ENCODE data around the gene ARPC4. TPM values are rescaled to one million over a fixed set of nuclear protein-coding genes. Genes with fewer than 3 reads are reported as not detected.
A peak's percentile ranks its signal among the peaks of the same experiment; 100 is the strongest.

ARPC4 gene
- total and polyA plus RNA-seq, 2 of the 13 experiments (the other 11 are each of a cell fraction or from before 2014, with no cell fraction given) = 30.1 to 83.6 TPM

GRCh38 chr3:9828801-9829755 lies 36.2 kb downstream of the ARPC4 start:
- in situ Hi-C loops (cut with HindIII; ENCODE audit: extremely low pct_ligation_motif_present, low pct_unique_long_range_greater_than_20kb) = no loop called here
- no peak for DNase-seq (ENCODE audit: low spot score)
- Histone ChIP-seq H3K27me3 (ENCODE audit: control insufficient read depth in 1 of 2, insufficient read depth in 2 of 2, low read length in 2 of 2) (no peaks in the 10 kb centered on the region), H3K4me2 (ENCODE audit: low read depth, low read length) (no peak overlapping the region), H3K9me3 (ENCODE audit: low read length) (no peaks in the 10 kb centered on the region), H3K9ac (ENCODE audit: insufficient read depth, low read depth, low read length) (no peak overlapping the region), H3K79me2 (ENCODE audit: insufficient read depth, low read length) (no peaks in the 10 kb centered on the region), H3K4me3 (replicated peaks in 1 of 3; ENCODE audit: insufficient read depth in 1 of 3, low read depth in 2 of 3, low read length in 3 of 3) (no peak overlapping the region), H3K27ac (ENCODE audit: extremely low read length, insufficient read depth, low read length) (no peak overlapping the region), H4K20me1 (ENCODE audit: insufficient read depth, low read length) (no peaks in the 10 kb centered on the region), H3K36me3 (replicated peaks in 1 of 2; ENCODE audit: control insufficient read depth in 1 of 2, insufficient read depth in 2 of 2, low read length in 2 of 2) (peaks cover 10 to 11% of the 10 kb centered on the region in 2 experiments; a peak in 4 of 5 replicates), H3K4me1 (ENCODE audit: insufficient read depth, low read length) (no peaks in the 10 kb centered on the region), H2AFZ (ENCODE audit: low read length) (no peak overlapping the region)
- POLR2A ChIA-PET = no interaction called here
- no peak for ATAC-seq
- no TSS peak for BruUV-seq (replicated peaks)
- no peak for TF ChIP-seq RNF219 (CRISPR knock-in tag; IDR thresholded peaks at IDR 0.05)
- TF ChIP-seq ZNF629 (CRISPR knock-in tag; conservative IDR thresholded peaks at IDR 0.05) = peak; percentile 86
- CTCF ChIA-PET (ENCODE audit: low intra/inter-chr PET ratio, low total read pairs) = no interaction called here
- FAIRE-seq = no peak
- intact Hi-C loops (cut with micrococcal nuclease; ENCODE audit: unreplicated experiment) = no loop called here
- WGBS (ENCODE audit: low lambda C conversion rate) = 99% methylated on average over 10 of the region's 17 CpGs

GRCh38 chr3:9831253-9831652 lies 38.4 kb downstream of the ARPC4 start:
- no peaks in the 10 kb centered on the region for H3K9me3 ChIP-seq (ENCODE audit: low read length)
- DNase-seq (ENCODE audit: low spot score) (no peak), FAIRE-seq (no peak), ATAC-seq (no peak)
- POLR2A ChIA-PET = interaction anchor here (1.3 kb wide), 1 partner anchor 72 kb away, joined by 3 read pairs; the partner anchor contains the start of gene IL17RE
- no peak for TF ChIP-seq MED1 (CRISPR knock-in tag; IDR thresholded peaks at IDR 0.05)
- no peak for TF ChIP-seq RFXAP (CRISPR knock-in tag; IDR thresholded peaks at IDR 0.05; ENCODE audit: borderline replicate concordance)
- no peak for TF ChIP-seq PAXIP1 (CRISPR knock-in tag; conservative IDR thresholded peaks at IDR 0.05)
- no peak for TF ChIP-seq ZNF674 (CRISPR knock-in tag; IDR thresholded peaks at IDR 0.05; ENCODE audit: low read depth)
- TF ChIP-seq NKX3-1 (CRISPR knock-in tag; IDR thresholded peaks at IDR 0.05) = no peak
- in situ Hi-C loops (cut with HindIII; ENCODE audit: extremely low pct_ligation_motif_present, low pct_unique_long_range_greater_than_20kb) = no loop called here
- H3K4me3 ChIP-seq (replicated peaks in 1 of 3; ENCODE audit: insufficient read depth in 1 of 3, low read depth in 2 of 3, low read length in 3 of 3) = no peak overlapping the region
- CTCF ChIA-PET (ENCODE audit: low intra/inter-chr PET ratio, low total read pairs) = no interaction called here
- no peaks in the 10 kb centered on the region for H3K79me2 ChIP-seq (ENCODE audit: insufficient read depth, low read length)
- no peak overlapping the region for H2AFZ ChIP-seq (ENCODE audit: low read length)
- H3K4me2 ChIP-seq (ENCODE audit: low read depth, low read length) = no peak overlapping the region
- H3K9ac ChIP-seq (ENCODE audit: insufficient read depth, low read depth, low read length) = no peak overlapping the region
- no peaks in the 10 kb centered on the region for H3K27me3 ChIP-seq (ENCODE audit: control insufficient read depth in 1 of 2, insufficient read depth in 2 of 2, low read length in 2 of 2)
- intact Hi-C loops (cut with micrococcal nuclease; ENCODE audit: unreplicated experiment) = no loop called here
- WGBS (ENCODE audit: low lambda C conversion rate) = 95% methylated on average over 3 of the region's 3 CpGs
- peaks cover 11 to 13% of the 10 kb centered on the region in 2 experiments; a peak in 4 of 5 replicates for H3K36me3 ChIP-seq (replicated peaks in 1 of 2; ENCODE audit: control insufficient read depth in 1 of 2, insufficient read depth in 2 of 2, low read length in 2 of 2)
- peaks cover 17% of the 10 kb centered on the region for H3K4me1 ChIP-seq (ENCODE audit: insufficient read depth, low read length)
- no peaks in the 10 kb centered on the region for H4K20me1 ChIP-seq (ENCODE audit: insufficient read depth, low read length)
- no TSS peak for BruUV-seq (replicated peaks)
- H3K27ac ChIP-seq (ENCODE audit: extremely low read length, insufficient read depth, low read length) = no peak overlapping the region

All from HepG2 (cell line).